Neural cell (in vitro differentiated cells): ENCODE results near the gene ING5. TPM values are rescaled to one million over a fixed set of nuclear protein-coding genes. Genes with fewer than 3 reads are reported as not detected.

Experiments used
- H2AFZ ChIP-seq: fragments of 200-600, 300-800 bp; sonication (generic), shearing (Covaris generic); 2 replicates; pipeline ENCODE4 v1.6.0; 2014; ENCODE audit warnings: low read depth, mild to moderate bottlenecking, antibody characterized with exemption, low read length, moderate library complexity
- H3F3A ChIP-seq: fragments of 200-600 bp; shearing (Covaris generic); 2 replicates; pipeline ENCODE4 v1.6.1; 2016; ENCODE audit warnings: mild to moderate bottlenecking, moderate library complexity, mixed read lengths, antibody characterized with exemption, low read length; ENCODE audit not compliant: insufficient read depth, poor library complexity, severe bottlenecking
- H3K27ac ChIP-seq: fragments of 200-600, 300-800 bp; sonication (generic), shearing (Covaris generic); 2 replicates; pipeline ENCODE4 v1.5.1; 2014; ENCODE audit warnings: mild to moderate bottlenecking, low read length, moderate library complexity
- H3K27me3 ChIP-seq: fragments of 300-800, 200-600 bp; sonication (generic), shearing (Covaris generic); 2 replicates; pipeline ENCODE4 v1.6.0; 2014; ENCODE audit warnings: mild to moderate bottlenecking, low read depth, low read length, moderate library complexity; ENCODE audit not compliant: insufficient read depth
- H3K36me3 ChIP-seq: fragments of 300-800, 200-600 bp; sonication (generic), shearing (Covaris generic); 2 replicates; pipeline ENCODE4 v1.5.1; 2014; ENCODE audit warnings: mild to moderate bottlenecking, antibody characterized with exemption, low read length, moderate library complexity; ENCODE audit not compliant: insufficient read depth
- H3K4me2 ChIP-seq: fragments of 300-800, 200-600 bp; sonication (generic), shearing (Covaris generic); 2 replicates; pipeline ENCODE4 v1.6.0; 2014; ENCODE audit warnings: mild to moderate bottlenecking, low read length
- H3K4me3 ChIP-seq: fragments of 300-800, 200-600 bp; sonication (generic), shearing (Covaris generic); 2 replicates; pipeline ENCODE4 v1.5.1; 2014; ENCODE audit warnings: mild to moderate bottlenecking, low read length, moderate library complexity
- H3K79me2 ChIP-seq: fragments of 200-600 bp; shearing (Covaris generic); replicated peaks from 2 replicates; pipeline ENCODE4 v1.6.0; 2014; ENCODE audit warnings: mild to moderate bottlenecking, low read length, moderate library complexity; ENCODE audit not compliant: insufficient read depth
- H3K9ac ChIP-seq: fragments of 300-800, 200-600 bp; sonication (generic), shearing (Covaris generic); 2 replicates; pipeline ENCODE4 v1.6.1; 2016; ENCODE audit warnings: mild to moderate bottlenecking, low read length, mixed read lengths
- H3K9me2 ChIP-seq: fragments of 200-600 bp; shearing (Covaris generic); 2 replicates; pipeline ENCODE4 v1.6.1; 2016; ENCODE audit warnings: mild to moderate bottlenecking, low read length, mixed read lengths; ENCODE audit not compliant: insufficient read depth
- H3K9me3 ChIP-seq: fragments of 200-600, 300-800 bp; sonication (generic), shearing (Covaris generic); 2 replicates; pipeline ENCODE4 v1.6.1; 2016; ENCODE audit warnings: mild to moderate bottlenecking, mixed run types, low read length, moderate library complexity, mixed read lengths
- H4K20me1 ChIP-seq: fragments of 200-600 bp; shearing (Covaris generic); 2 replicates; pipeline ENCODE4 v1.6.1; 2016; ENCODE audit warnings: mild to moderate bottlenecking, mixed run types; ENCODE audit not compliant: insufficient read depth
- CTCF ChIP-seq: fragments of 450-650 bp; IDR thresholded peaks from 2 replicates; pipeline ENCODE4 v1.5.1; 2014; ENCODE audit warnings: antibody characterized with exemption, mild to moderate bottlenecking, moderate library complexity; ENCODE audit not compliant: poor library complexity, severe bottlenecking
- EP300 ChIP-seq: fragments of 450-650 bp; conservative IDR thresholded peaks from 2 replicates; pipeline ENCODE4 v1.6.1; 2014; ENCODE audit warnings: antibody characterized with exemption, mild to moderate bottlenecking, moderate library complexity; ENCODE audit not compliant: poor library complexity, severe bottlenecking
- EZH2 ChIP-seq: fragments of 200-600, 300-800 bp; shearing (Covaris generic), sonication (generic); IDR thresholded peaks from 2 replicates; pipeline ENCODE4 v1.6.1; 2014; ENCODE audit warnings: antibody characterized with exemption, low read length, borderline replicate concordance, mild to moderate bottlenecking; ENCODE audit not compliant: insufficient read depth, poor library complexity, severe bottlenecking
- MXI1 ChIP-seq: fragments of 450-650 bp; conservative IDR thresholded peaks from 2 replicates; pipeline ENCODE4 v1.6.1; 2014; ENCODE audit warnings: antibody characterized with exemption, mild to moderate bottlenecking; ENCODE audit not compliant: poor library complexity, severe bottlenecking
- POLR2AphosphoS5 ChIP-seq: IDR thresholded peaks from 2 replicates; pipeline ENCODE4 v1.6.1; 2012
- RAD21 ChIP-seq: fragments of 450-650 bp; conservative IDR thresholded peaks from 2 replicates; pipeline ENCODE4 v1.6.1; 2014; ENCODE audit warnings: antibody characterized with exemption, mild to moderate bottlenecking, moderate library complexity
- SMC3 ChIP-seq: fragments of 450-650 bp; conservative IDR thresholded peaks from 2 replicates; pipeline ENCODE4 v1.6.1; 2014; ENCODE audit warnings: antibody characterized with exemption, mild to moderate bottlenecking, moderate library complexity; ENCODE audit not compliant: poor library complexity
- TAF1 ChIP-seq: IDR thresholded peaks from 2 replicates; pipeline ENCODE4 v1.6.1; 2012; ENCODE audit warnings: low read depth
- polyA plus RNA-seq: library from polyadenylated mRNA; depleted of rRNA; stranded (reverse); fragments of >200 nt; gene quantifications from 2 replicates; pipeline ENCODE4 v1.2.3, GENCODE V29; 2014
- TF ChIP-seq, protein P1 (sequence below): IDR thresholded peaks from 2 replicates; pipeline ENCODE4 v1.6.1; 2012; ENCODE audit warnings: borderline replicate concordance

Gene ING5
- polyA plus RNA-seq, 1 donor from 2014 or later: 22.8 TPM

DNA sequence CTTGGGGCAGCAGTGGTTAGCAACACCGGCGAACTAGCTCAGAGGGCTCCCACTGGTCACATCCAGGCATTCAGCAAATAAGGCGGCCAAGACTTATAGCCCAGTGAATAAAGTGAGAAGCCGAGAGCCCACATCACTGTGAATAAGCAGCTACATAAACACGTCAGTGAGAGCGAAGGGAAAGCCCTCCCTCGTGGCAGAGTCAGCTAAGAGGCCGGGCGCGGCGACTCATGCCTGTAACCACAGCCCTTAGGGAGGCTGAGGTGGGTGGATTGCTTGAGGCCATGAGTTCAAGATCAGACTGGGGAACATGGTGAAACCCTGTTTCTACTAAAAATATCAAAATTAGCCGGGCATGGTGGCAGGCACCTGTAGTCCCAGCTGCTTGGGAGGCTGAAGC, 37.8 kb downstream of the ING5 start:
- Histone ChIP-seq H3K4me3 (no peak overlapping the region), H3K9me3 (no peaks in the 10 kb centered on the region), H2AFZ (no peak overlapping the region), H3K4me2 (no peak overlapping the region), H3F3A (no peaks in the 10 kb centered on the region), H3K9me2 (no peaks in the 10 kb centered on the region), H3K79me2 (no peaks in the 10 kb centered on the region), H3K27ac (no peak overlapping the region), H3K27me3 (no peaks in the 10 kb centered on the region), H3K36me3 (no peaks in the 10 kb centered on the region), H3K9ac (no peak overlapping the region), H4K20me1 (no peaks in the 10 kb centered on the region)
- no peak for TF ChIP-seq SMC3
- TF ChIP-seq RAD21: no peak
- no peak for TF ChIP-seq EP300
- TF ChIP-seq MXI1: no peak
- no peak for TF ChIP-seq TAF1
- TF ChIP-seq POLR2AphosphoS5: no peak
- TF ChIP-seq, protein P1, sequence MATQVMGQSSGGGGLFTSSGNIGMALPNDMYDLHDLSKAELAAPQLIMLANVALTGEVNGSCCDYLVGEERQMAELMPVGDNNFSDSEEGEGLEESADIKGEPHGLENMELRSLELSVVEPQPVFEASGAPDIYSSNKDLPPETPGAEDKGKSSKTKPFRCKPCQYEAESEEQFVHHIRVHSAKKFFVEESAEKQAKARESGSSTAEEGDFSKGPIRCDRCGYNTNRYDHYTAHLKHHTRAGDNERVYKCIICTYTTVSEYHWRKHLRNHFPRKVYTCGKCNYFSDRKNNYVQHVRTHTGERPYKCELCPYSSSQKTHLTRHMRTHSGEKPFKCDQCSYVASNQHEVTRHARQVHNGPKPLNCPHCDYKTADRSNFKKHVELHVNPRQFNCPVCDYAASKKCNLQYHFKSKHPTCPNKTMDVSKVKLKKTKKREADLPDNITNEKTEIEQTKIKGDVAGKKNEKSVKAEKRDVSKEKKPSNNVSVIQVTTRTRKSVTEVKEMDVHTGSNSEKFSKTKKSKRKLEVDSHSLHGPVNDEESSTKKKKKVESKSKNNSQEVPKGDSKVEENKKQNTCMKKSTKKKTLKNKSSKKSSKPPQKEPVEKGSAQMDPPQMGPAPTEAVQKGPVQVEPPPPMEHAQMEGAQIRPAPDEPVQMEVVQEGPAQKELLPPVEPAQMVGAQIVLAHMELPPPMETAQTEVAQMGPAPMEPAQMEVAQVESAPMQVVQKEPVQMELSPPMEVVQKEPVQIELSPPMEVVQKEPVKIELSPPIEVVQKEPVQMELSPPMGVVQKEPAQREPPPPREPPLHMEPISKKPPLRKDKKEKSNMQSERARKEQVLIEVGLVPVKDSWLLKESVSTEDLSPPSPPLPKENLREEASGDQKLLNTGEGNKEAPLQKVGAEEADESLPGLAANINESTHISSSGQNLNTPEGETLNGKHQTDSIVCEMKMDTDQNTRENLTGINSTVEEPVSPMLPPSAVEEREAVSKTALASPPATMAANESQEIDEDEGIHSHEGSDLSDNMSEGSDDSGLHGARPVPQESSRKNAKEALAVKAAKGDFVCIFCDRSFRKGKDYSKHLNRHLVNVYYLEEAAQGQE: no peak

- peaks cover 4% of the 10 kb centered on the region for H3K9me3 ChIP-seq
- no peak overlapping the region for H3K27ac ChIP-seq
- no peaks in the 10 kb centered on the region for H3K9me2 ChIP-seq
- no peaks in the 10 kb centered on the region for H3K79me2 ChIP-seq
- TF ChIP-seq CTCF: no peak
- TF ChIP-seq TAF1: no peak
- TF ChIP-seq EP300: no peak
- TF ChIP-seq POLR2AphosphoS5: no peak
- no peak for TF ChIP-seq MXI1
- TF ChIP-seq, protein P1: no peak
- no peak for TF ChIP-seq SMC3
- TF ChIP-seq EZH2: no peak
- no peak for TF ChIP-seq RAD21
- no peak overlapping the region for H2AFZ ChIP-seq
- no peak overlapping the region for H3K4me3 ChIP-seq
- H3K36me3 ChIP-seq: no peaks in the 10 kb centered on the region
- H4K20me1 ChIP-seq: no peaks in the 10 kb centered on the region
- H3F3A ChIP-seq: no peaks in the 10 kb centered on the region
- no peaks in the 10 kb centered on the region for H3K27me3 ChIP-seq
- no peak overlapping the region for H3K9ac ChIP-seq
- H3K4me2 ChIP-seq: no peak overlapping the region
These were observed 39.2 kb downstream of the ING5 start for GRCh38 chr2:241741016-241741415.
